Heart left ventricle (tissue), 16 donors: ENCODE measurements around the gene PIK3C2G. TPM values are rescaled to one million over a fixed set of nuclear protein-coding genes. Genes with fewer than 3 reads are reported as not detected.

Experiments
- ATAC-seq, 4 donors: fragments of 200-7000 bp; cut with Tn5 transposase; one replicate each; pipeline ENCODE4 v1.9.1; 2020 to 2022; ENCODE audit warnings: moderate library complexity in 4 of 4, mild to moderate bottlenecking in 3 of 4, moderate number of reproducible peaks in 1 of 4
- DNase-seq, 5 donors: peaks; one replicate each; pipeline ENCODE4 v3.0.0-alpha.2; 2020
- H3K27ac ChIP-seq, 12 donors: fragments of 200-600 bp; sonication (generic) in 4 of 12; one replicate each; pipeline versions ENCODE4 v1.5.0 to v1.8.0; 2016 to 2022; ENCODE audit warnings: mild to moderate bottlenecking in 2 of 12
- H3K27me3 ChIP-seq, 9 donors: fragments of 200-600 bp; sonication (generic) in 2 of 9; one replicate each; pipeline versions ENCODE4 v1.5.1 to v1.8.0; 2016 to 2022; ENCODE audit warnings: mild to moderate bottlenecking in 3 of 9
- H3K36me3 ChIP-seq, 9 donors: fragments of 200-600 bp; sonication (generic) in 2 of 9; one replicate each; pipeline versions ENCODE4 v1.5.0 to v1.8.0; 2018 to 2022; ENCODE audit warnings: mild to moderate bottlenecking in 2 of 9
- H3K4me1 ChIP-seq, 12 donors: fragments of 200-600 bp; sonication (generic) in 4 of 12; one replicate each; pipeline versions ENCODE4 v1.5.0 to v1.8.0; 2016 to 2022; ENCODE audit warnings: mild to moderate bottlenecking in 3 of 12
- H3K4me3 ChIP-seq, 12 donors: fragments of 200-600 bp; sonication (generic) in 4 of 12; one replicate each; pipeline versions ENCODE4 v1.5.0 to v1.8.0; 2017 to 2022; ENCODE audit warnings: mild to moderate bottlenecking in 9 of 12, moderate library complexity in 4 of 12
- H3K9me3 ChIP-seq, 12 donors: fragments of 200-600 bp; sonication (generic) in 4 of 12; one replicate each; pipeline versions ENCODE4 v1.5.0 to v1.8.0; 2016 to 2022; ENCODE audit warnings: mild to moderate bottlenecking in 1 of 12
- POLR2A ChIP-seq, 2 donors: fragments of 450-650 bp; IDR thresholded peaks; one replicate each; pipeline ENCODE4 v1.6.1; 2017; ENCODE audit warnings: antibody characterized with exemption in 2 of 2, mild to moderate bottlenecking in 2 of 2, moderate library complexity in 2 of 2
- WGBS, 4 donors: extraction: QIAGEN DNeasy Blood & Tissue Kit in 2 of 4; methylation state at CpG; one replicate each; pipeline versions ENCODE4 v1.1.5 to v1.1.7; 2013 to 2018; 5-methylcytosine and 5-hydroxymethylcytosine counted together
- intact Hi-C, 10 donors: fragments of 100-400 bp; cut with DNase I; formaldehyde crosslinking; loops; one replicate each; pipeline versions ENCODE4 v1.11.1 to v1.14.2; 2022
- polyA plus RNA-seq, 2 donors: library from polyadenylated mRNA; stranded (reverse); fragments of 200-250 nt; gene quantifications; one replicate each; pipeline ENCODE4 v1.2.3, GENCODE V29; 2013
- total RNA-seq, 9 donors: library from RNA; depleted of rRNA in 2 of 9; stranded (reverse); fragments of >200 nt in 2 of 9; fragmentation: NEBNext Ultra II Directional in 3 of 9; extraction: Animal tissue kit (Norgen Biotek cat#: 25700) in 3 of 9; gene quantifications; one replicate each; pipeline versions ENCODE4 v1.1.0 to v1.2.4, GENCODE V29; 2016 to 2023
- TF ChIP-seq, protein P1 (sequence below), 12 donors: fragments of 200-600 bp; sonication (generic) in 4 of 12; IDR thresholded peaks; one replicate each; pipeline versions ENCODE4 v1.5.0 to v1.8.0; 2018 to 2022; ENCODE audit warnings: antibody characterized with exemption in 12 of 12, mild to moderate bottlenecking in 5 of 12
- donor health status: ischemic (EF 13 %, LVEDD 7.1; RV severe dilation, severe dysfunction).
- donor health status: healthy with polysubstance abuse.
- donor health status: DM: no; HTN: yes; CAD: no.
- donor health status: DM: no; HTN: no; CAD: no.
- donor health status: ischemic (EF 25% LVEDD 6.9; RV normal size, moderate dysfunction).
- donor health status: ischemic (EF 25% LVEDD 5.7; RV mildly dilated, moderate dysfunction).
- donor health status: healthy.
- donor health status: DM: yes; HTN: yes; CAD: no.
- donor health status: ischemic (EF 35%, LVEDD 5.7; RV mildly dilated, moderate dysfunction).
- donor health status: nonischemic (EF 11% LVEDD 7.7; RV severe dilation, severe dysfunction).
- donor health status: DM: yes; HTN: yes; CAD: no.
- donor health status: PGD.
- donor health status: ischemic (EF 29% LVEDD 5.4; RV normal size, mild dysfunction).
- donor health status: nonischemic (EF 23%, LVEDD 6.1; RV moderate dilation, normal function).

The PIK3C2G gene
- total and polyA plus RNA-seq, 11 donors: not detected

DNA sequence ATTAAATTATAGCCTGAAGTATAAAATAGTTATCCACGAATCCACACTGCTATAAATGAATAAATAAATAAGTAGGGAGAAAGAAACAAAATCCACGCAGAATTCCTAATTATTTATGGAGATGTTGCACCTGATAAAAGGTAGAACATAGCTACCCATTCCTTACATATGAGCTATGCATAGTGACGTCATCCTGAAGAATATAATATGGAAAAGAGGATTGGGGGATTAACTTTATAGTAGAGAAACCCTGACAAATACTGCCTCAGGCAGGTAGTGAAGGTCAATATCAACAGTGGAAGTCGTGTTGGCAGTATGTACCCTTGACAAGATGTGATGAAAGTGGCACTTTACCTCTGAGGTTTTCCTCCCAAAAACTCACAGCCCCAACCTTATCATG lies 394.0 kb downstream of the PIK3C2G start:
- 77 to 81% (median 79%) methylated on average over 4 of the region's 4 CpGs for WGBS, 4 donors
- intact Hi-C loops: no loop called here
- H3K9me3 ChIP-seq: peaks cover 0 to 20% (median 3%) of the 10 kb centered on the region in 12 donors
- no peaks in the 10 kb centered on the region for H3K36me3 ChIP-seq
- H3K27ac ChIP-seq: no peak overlapping the region
- no peaks in the 10 kb centered on the region for H3K27me3 ChIP-seq
- no peaks in the 10 kb centered on the region for H3K4me1 ChIP-seq
- TF ChIP-seq POLR2A (IDR thresholded peaks at IDR 0.05): no peak
- TF ChIP-seq, protein P1, sequence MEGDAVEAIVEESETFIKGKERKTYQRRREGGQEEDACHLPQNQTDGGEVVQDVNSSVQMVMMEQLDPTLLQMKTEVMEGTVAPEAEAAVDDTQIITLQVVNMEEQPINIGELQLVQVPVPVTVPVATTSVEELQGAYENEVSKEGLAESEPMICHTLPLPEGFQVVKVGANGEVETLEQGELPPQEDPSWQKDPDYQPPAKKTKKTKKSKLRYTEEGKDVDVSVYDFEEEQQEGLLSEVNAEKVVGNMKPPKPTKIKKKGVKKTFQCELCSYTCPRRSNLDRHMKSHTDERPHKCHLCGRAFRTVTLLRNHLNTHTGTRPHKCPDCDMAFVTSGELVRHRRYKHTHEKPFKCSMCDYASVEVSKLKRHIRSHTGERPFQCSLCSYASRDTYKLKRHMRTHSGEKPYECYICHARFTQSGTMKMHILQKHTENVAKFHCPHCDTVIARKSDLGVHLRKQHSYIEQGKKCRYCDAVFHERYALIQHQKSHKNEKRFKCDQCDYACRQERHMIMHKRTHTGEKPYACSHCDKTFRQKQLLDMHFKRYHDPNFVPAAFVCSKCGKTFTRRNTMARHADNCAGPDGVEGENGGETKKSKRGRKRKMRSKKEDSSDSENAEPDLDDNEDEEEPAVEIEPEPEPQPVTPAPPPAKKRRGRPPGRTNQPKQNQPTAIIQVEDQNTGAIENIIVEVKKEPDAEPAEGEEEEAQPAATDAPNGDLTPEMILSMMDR (IDR thresholded peaks at IDR 0.05): no peak
- ATAC-seq: no peak
- DNase-seq: no peak
- H3K4me3 ChIP-seq: no peak overlapping the region

DNA sequence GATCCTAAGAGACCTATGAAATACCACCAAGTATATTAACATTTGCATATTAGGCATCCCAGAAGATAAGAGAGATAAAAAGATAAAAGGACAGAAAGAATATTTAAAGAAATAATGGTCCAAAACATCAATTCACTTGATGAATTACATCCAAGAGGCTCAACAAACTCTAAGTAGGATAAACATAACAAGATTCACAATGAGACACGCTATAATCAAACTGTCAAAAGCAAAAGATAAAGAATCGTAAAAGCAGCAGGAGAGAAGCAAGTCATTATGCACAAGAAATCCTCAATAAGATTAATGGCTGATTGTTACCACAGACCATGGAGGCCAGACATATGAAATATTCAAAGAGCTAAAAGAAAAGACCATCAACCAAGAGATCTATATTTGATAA lies 396.9 kb downstream of the PIK3C2G start:
- ATAC-seq (no peak), DNase-seq (no peak)
- Histone ChIP-seq H3K4me3 (no peak overlapping the region), H3K27ac (no peak overlapping the region), H3K36me3 (no peaks in the 10 kb centered on the region), H3K9me3 (peaks cover 0 to 48% (median 3%) of the 10 kb centered on the region in 12 donors), H3K4me1 (no peaks in the 10 kb centered on the region), H3K27me3 (no peaks in the 10 kb centered on the region)
- TF ChIP-seq, protein P1 (IDR thresholded peaks at IDR 0.05): no peak
- no peak for TF ChIP-seq POLR2A (IDR thresholded peaks at IDR 0.05)
- intact Hi-C loops: no loop called here
- WGBS, 4 donors: 75 to 78% (median 77%) methylated on average over 2 of the region's 2 CpGs

DNA sequence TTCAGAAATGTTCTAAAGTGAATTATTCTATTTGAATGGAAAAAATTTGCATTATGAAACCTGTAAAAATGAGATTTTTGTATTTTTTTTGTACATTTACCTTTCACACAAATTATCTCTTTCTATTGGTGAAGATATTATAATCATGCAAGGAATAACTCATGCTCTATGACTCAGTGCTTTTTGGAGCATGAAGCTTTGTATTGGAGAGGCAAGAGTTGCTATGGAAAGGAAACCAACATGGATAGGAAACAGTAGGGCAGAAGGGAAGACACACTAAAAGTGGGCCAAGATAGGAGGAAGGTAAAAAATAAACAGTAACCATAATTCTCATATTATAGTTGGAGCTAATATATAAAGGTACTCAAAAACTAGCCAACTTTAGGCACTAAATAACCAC lies 397.5 kb downstream of the PIK3C2G start:
- Histone ChIP-seq H3K27ac (no peak overlapping the region), H3K9me3 (peaks cover 0 to 50% (median 3%) of the 10 kb centered on the region in 12 donors), H3K36me3 (no peaks in the 10 kb centered on the region), H3K4me1 (no peaks in the 10 kb centered on the region), H3K4me3 (no peak overlapping the region), H3K27me3 (no peaks in the 10 kb centered on the region)
- DNase-seq (no peak), ATAC-seq (no peak)
- TF ChIP-seq, protein P1 (IDR thresholded peaks at IDR 0.05): no peak
- TF ChIP-seq POLR2A (IDR thresholded peaks at IDR 0.05): no peak
- intact Hi-C loops: no loop called here

DNA sequence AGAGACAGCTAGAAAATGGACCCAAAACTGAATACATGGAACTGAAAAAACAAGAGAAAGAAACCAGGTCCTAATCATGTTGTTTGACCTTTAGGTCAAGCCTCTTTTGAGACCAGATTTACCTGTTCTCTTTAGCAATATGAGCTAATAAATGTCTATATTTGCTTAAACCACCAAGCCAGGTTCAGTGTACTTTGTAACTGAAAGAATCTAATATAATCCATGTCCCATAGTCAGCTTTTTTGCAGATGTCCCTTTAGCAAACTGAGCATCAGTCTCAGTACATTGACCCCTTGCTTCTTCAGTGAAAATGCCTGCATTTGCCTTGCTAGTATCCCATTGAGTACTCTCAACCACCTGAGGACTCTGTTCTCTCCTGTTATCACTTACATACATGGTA lies 414.8 kb downstream of the PIK3C2G start:
- Histone ChIP-seq H3K4me3 (no peak overlapping the region), H3K27ac (no peak overlapping the region), H3K4me1 (no peaks in the 10 kb centered on the region), H3K36me3 (no peaks in the 10 kb centered on the region), H3K9me3 (peaks cover 0 to 4% (median 0%) of the 10 kb centered on the region in 12 donors), H3K27me3 (no peaks in the 10 kb centered on the region)
- TF ChIP-seq POLR2A (IDR thresholded peaks at IDR 0.05): no peak
- TF ChIP-seq, protein P1 (IDR thresholded peaks at IDR 0.05): no peak
- no peak for ATAC-seq
- intact Hi-C loops: no loop called here
- DNase-seq: no peak
